Coronary artery (tissue), 2 donors: ENCODE results near the gene KRT32.
"Not testable (repeated sequence)": the region's sequence is repeated elsewhere in the genome, so short reads cannot be mapped to it uniquely, and the experiment has no call there.

Experiments used
- DNase-seq: peaks from one replicate; pipeline ENCODE4 v3.0.0-alpha.2; 2017; ENCODE audit warnings: low spot score
- H3K27ac ChIP-seq, 2 donors: fragments of 200-600 bp; sonication (generic); one replicate each; pipeline ENCODE4 v1.5.1; 2016 to 2019
- H3K4me3 ChIP-seq: fragments of 200-600 bp; sonication (generic); 2 replicates; pipeline ENCODE4 v1.5.1; 2016; ENCODE audit warnings: mild to moderate bottlenecking, moderate library complexity
- TF ChIP-seq, protein P1 (sequence below): fragments of 200-600 bp; sonication (generic); IDR thresholded peaks from one replicate; pipeline ENCODE4 v1.5.1; 2019; ENCODE audit warnings: antibody characterized with exemption

KRT32 gene

DNA sequence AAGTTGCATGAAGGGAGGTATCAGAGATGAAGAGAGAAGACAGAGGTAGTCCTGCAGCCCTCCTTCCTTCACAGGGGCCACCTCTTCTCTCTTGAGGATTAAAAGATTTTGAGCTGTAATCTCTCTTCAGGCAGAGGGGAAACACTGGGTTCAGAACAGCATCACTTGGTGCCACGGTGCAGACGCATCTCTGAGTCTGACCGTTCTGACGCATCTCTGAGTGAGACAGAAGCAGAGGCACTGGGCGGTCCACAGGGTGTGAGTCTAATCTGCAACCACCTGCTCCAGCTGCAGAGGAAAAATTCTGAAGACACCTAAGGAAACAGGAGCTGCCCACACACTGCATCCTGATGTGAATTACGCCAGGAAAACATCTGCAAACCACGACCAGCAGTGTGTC is 37.5 kb downstream of the KRT32 start:
- TF ChIP-seq, protein P1, sequence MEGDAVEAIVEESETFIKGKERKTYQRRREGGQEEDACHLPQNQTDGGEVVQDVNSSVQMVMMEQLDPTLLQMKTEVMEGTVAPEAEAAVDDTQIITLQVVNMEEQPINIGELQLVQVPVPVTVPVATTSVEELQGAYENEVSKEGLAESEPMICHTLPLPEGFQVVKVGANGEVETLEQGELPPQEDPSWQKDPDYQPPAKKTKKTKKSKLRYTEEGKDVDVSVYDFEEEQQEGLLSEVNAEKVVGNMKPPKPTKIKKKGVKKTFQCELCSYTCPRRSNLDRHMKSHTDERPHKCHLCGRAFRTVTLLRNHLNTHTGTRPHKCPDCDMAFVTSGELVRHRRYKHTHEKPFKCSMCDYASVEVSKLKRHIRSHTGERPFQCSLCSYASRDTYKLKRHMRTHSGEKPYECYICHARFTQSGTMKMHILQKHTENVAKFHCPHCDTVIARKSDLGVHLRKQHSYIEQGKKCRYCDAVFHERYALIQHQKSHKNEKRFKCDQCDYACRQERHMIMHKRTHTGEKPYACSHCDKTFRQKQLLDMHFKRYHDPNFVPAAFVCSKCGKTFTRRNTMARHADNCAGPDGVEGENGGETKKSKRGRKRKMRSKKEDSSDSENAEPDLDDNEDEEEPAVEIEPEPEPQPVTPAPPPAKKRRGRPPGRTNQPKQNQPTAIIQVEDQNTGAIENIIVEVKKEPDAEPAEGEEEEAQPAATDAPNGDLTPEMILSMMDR = no peak
- H3K27ac ChIP-seq = no peak overlapping the region
- DNase-seq = no peak

DNA sequence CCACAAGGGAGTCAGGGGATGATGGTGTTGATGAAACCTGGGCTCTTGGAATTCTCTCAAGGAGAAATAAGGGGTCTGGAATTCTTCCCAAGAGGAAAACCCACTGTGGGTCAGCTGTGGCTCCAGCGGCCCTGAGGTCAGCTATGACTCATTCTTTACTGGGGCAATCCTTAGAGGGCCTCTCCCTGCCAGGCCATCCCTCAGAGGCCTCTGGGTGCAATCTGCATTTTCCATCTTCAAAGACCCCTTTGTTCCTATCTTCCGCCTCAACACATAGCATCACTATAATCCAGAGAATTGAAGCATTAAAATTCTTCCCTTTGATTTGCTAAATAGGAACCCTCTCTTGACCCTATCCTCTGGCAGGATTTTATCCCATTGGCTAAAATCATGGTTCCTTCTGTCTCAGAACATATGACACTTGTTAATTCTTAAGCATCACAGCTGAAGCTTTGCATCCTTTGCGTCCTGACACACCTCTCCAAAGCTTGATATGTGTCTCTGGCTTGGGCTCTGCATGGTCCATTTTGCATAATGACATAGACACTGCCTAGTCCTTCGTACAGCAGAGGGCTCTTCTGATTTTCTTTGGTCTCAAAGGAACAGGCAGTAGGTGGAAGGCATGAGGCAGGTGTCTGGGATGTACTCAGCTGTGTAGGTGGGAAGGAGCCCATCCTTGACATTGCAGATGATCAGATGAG is 38.4 kb downstream of the KRT32 start:
- Histone ChIP-seq H3K4me3 (no peak overlapping the region), H3K27ac (no peak overlapping the region)
- no peak for DNase-seq
- TF ChIP-seq, protein P1 = no peak

More for the DNA sequence above, 37.5 kb downstream of the KRT32 start:
- no peak overlapping the region for H3K4me3 ChIP-seq

DNA sequence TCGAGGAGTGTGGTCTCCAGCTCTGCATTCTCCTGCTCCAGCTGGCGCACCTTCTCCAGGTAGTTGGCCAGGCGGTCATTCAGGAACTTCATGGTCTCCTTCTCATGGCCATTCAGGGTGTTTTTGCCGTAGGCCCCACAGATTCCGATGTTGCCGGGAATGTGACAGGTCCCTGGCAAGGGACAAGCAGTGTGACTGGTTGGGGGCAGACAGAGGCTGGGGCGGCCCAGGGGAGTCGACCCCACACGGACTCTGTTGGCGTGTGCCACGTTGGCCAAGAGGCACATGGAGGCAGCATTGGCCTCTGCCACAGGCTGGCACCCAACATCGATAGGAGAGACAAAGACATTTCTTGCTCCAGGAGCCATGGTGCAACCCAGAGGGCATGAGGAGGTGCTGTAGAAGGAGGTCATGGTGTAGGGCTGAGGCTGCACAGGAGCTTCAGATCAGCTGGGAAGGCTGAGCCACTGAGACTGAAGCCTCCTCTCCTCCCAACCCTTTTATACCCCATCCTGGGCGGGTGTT is 43.0 kb downstream of the KRT32 start, which contains the start of gene KRT37:
Gene KRT37 (minus strand): TSS at position 475 of the 525 bp plus-strand sequence. CDS start 62 bp downstream, at position 413.
- Histone ChIP-seq H3K27ac (no peak within 1 kb of the TSS), H3K4me3 (no peak within 1 kb of the TSS)
- TF ChIP-seq, protein P1 = no peak
- peak; percentile 55 for DNase-seq

DNA sequence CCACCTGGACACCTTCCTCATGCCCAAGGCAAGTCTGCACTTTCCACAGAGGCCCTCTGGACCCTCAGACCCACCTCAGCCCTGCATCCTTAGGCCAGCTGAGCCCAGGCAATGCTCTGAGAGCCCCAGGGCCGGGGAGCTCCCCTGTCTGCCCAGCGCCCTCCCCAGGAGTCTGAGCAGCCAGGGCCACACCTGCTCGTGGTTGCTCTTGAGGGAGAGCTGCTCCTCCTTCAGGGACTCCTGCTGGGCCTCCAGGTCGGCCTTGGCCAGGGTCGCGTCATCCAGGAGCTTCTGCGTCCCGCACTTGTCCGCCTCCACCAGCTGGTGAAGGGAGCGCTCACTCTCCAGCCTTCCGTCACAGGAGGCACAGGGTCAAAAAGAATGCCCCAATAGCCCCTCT is 44.6 kb downstream of the KRT32 start:
- H3K27ac ChIP-seq, H3K4me3 ChIP-seq, DNase-seq: not testable (repeated sequence)

DNA sequence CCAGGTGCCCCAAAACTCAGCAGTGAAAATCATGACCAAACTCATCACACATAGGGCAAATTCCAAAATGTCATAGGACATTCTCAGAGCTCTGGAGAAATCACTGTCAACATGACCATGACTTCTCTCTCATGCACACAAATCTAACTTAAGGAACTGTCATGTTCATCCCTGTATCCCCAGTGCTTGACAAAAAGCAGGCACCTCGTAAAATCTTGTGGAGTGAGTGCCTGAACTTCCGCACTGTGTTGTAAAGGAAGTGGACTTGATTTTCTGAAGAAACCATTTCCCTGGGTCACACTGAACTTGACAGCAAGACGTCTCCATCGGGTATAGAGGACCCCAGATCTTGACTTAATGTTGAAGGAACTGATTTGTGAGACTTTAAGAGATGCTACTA is 45.6 kb downstream of the KRT32 start:
- no peak overlapping the region for H3K4me3 ChIP-seq
- H3K27ac ChIP-seq = no peak overlapping the region
- DNase-seq = no peak
- TF ChIP-seq, protein P1 = no peak

DNA sequence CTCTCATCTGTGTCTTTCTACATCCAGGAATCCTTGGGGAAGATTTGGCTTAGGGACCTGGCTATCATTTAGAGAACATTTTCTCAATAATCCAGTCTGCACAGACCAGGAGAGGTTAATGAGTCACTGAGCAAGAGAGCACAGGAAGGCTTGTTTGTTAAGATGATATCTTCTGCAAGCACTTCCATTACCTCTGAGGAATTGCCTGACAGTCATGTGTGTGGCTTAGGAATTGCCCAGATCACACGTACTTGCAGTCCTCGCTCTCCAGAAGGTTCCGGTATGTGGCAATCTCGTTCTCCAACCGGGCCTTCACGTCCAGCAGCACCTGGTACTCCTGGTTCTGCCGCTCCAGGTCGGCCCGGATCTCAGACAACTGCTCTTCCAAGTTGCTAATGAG is 46.1 kb downstream of the KRT32 start:
- no peak overlapping the region for H3K4me3 ChIP-seq
- H3K27ac ChIP-seq = no peak overlapping the region
- TF ChIP-seq, protein P1 = no peak
- DNase-seq = no peak

DNA sequence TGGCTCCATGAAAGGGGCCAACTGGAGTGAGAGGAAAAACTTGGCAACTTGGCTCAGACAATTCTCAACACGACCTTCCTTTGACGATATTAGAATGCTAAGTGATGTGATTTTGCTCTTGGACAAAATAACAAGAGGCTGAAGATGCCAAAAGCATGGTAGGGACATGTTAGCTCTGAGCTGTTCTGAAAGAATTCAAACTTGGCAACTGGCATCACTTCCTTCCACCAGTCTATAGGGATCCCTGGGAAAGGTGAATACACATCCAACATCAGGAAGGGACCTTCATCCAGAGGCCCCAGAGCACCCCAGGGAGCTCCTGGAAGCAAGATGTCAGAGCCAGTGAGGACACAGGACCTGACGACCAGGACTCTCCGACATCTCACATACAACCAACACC is 47.1 kb downstream of the KRT32 start:
- no peak overlapping the region for H3K27ac ChIP-seq
- H3K4me3 ChIP-seq = no peak overlapping the region
- no peak for DNase-seq
- TF ChIP-seq, protein P1 = no peak
